Activated T-cell treated with anti-CD3 and anti-CD28 coated beads, Interleukin-2, amount 50 U/mL, for 4 hours (primary cell): Measurements from ENCODE around the gene USP24. TPM values are rescaled to one million over a fixed set of nuclear protein-coding genes. Genes with fewer than 3 reads are reported as not detected.
A peak's percentile ranks its signal among the peaks of the same experiment; 100 is the strongest.
"Not testable (repeated sequence)": the region's sequence is repeated elsewhere in the genome, so short reads cannot be mapped to it uniquely, and the experiment has no call there.

ENCODE experiments used
- ATAC-seq, 2 donors: fragments of 200-7000 bp; cut with Tn5 transposase; one replicate each; pipeline ENCODE4 v1.10.0; 2021
- DNase-seq: peaks from one replicate; pipeline ENCODE4 v3.0.0-alpha.2; 2020
- H3K27me3 Mint-ChIP-seq: one replicate; pipeline ENCODE4 v1.8.0; 2021; ENCODE audit warnings: low read depth, mixed read lengths
- H3K36me3 Mint-ChIP-seq: one replicate; pipeline ENCODE4 v1.8.0; 2022; ENCODE audit warnings: mixed read lengths; ENCODE audit not compliant: insufficient read depth
- H3K4me1 Mint-ChIP-seq: one replicate; pipeline ENCODE4 v1.8.0; 2021; ENCODE audit warnings: low read depth, mixed read lengths
- H3K4me3 Mint-ChIP-seq: one replicate; pipeline ENCODE4 v1.8.0; 2021; ENCODE audit warnings: mild to moderate bottlenecking, moderate library complexity, mixed read lengths
- H3K9me3 Mint-ChIP-seq: one replicate; pipeline ENCODE4 v1.8.0; 2021; ENCODE audit warnings: mixed read lengths
- total RNA-seq, 3 donors: library from RNA; stranded (reverse); gene quantifications; one replicate each; pipeline ENCODE4 v1.2.1, GENCODE V29; 2021

Gene USP24
- total RNA-seq, 3 donors from 2014 or later: 42.1 to 44.0 (median 43.9) TPM

DNA sequence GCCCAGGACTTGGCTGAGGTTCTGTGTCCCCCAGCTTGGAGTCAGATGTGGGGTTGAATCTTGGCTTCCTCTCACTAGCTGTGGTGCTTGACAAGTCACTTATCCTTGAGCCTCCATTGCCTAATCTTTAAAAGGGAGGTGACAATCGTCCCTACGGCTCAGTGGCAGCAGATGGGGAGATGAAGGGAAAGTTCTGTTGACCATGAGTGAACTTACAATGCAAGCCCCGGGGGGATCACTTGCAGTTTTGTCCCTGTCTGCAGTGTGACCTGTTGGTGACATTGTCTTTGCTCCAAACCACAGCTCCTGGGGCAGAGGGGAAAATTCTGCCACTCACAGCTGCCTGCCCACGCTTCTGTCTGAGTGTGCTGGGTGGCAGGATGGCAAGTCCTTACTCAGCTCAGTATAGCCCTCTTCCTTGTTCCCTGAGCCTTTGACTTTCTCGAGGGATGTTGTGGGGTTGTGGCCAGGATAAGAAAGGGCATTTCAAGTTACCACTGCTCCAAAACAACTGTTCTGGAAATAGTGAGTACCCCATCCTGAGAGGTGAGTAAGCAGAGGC lies 174.2 kb downstream of the USP24 start:
- no peak overlapping the region for H3K4me3 Mint-ChIP-seq
- ATAC-seq (no peak), DNase-seq (no peak)
- H3K36me3 Mint-ChIP-seq: no peaks in the 10 kb centered on the region
- no peaks in the 10 kb centered on the region for H3K4me1 Mint-ChIP-seq
- H3K9me3 Mint-ChIP-seq: no peaks in the 10 kb centered on the region
- H3K27me3 Mint-ChIP-seq: peaks cover 42% of the 10 kb centered on the region

DNA sequence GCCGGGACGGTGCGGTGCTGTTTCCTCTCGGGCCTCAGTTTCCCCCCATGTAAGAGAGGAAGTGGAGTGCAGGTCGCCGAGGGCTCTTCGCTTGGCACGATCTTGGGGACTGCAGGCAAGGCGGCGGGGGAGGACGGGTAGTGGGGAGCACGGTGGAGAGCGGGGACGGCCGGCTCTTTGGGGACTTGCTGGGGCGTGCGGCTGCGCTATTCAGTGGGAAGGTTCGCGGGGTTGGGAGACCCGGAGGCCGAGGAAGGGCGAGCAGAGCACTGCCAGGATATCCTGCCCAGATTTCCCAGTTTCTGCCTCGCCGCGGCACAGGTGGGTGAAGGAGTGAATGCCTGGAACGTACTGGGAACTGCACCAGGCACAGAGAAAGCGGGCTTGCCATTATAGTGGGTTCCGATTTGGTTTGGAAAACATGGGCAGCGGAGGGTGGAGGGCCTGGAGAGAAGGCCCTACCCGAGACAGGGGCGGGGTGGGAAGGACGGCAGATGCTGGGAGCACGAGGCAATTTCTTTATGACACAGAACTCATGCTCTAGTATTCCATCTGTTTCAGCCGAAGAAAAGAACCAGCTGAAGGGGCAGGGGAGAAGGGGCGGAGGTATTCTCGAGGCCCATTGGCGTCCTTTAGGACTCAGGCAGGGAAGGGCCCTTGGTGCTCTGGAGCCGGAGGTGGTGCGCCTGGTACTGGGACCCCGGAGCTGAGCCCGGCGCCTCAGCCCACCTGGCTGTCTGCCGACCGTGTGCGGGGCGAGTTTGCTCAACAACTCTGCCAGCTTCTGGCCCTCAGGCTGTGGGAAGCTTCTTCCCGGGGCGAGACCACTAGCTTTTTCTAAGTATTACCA lies 174.9 kb downstream of the USP24 start:
- ATAC-seq (no peak), DNase-seq (no peak)
- Mint-ChIP-seq H3K36me3 (no peaks in the 10 kb centered on the region), H3K4me3 (no peak overlapping the region), H3K27me3 (peaks cover 47% of the 10 kb centered on the region), H3K4me1 (no peaks in the 10 kb centered on the region), H3K9me3 (no peaks in the 10 kb centered on the region)

DNA sequence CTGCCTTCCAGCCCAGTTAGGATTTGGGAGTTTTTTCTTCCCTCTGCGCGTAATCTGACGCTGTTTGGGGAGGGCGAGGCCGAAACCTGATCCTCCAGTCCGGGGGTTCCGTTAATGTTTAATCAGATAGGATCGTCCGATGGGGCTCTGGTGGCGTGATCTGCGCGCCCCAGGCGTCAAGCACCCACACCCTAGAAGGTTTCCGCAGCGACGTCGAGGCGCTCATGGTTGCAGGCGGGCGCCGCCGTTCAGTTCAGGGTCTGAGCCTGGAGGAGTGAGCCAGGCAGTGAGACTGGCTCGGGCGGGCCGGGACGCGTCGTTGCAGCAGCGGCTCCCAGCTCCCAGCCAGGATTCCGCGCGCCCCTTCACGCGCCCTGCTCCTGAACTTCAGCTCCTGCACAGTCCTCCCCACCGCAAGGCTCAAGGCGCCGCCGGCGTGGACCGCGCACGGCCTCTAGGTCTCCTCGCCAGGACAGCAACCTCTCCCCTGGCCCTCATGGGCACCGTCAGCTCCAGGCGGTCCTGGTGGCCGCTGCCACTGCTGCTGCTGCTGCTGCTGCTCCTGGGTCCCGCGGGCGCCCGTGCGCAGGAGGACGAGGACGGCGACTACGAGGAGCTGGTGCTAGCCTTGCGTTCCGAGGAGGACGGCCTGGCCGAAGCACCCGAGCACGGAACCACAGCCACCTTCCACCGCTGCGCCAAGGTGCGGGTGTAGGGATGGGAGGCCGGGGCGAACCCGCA lies 175.7 kb downstream of the USP24 start, which contains the start of gene PCSK9:
Gene PCSK9 (plus strand): TSS at position 207 of the 741 bp plus-strand sequence. CDS start 290 bp downstream, at position 497.
- Mint-ChIP-seq H3K4me3 (no peak within 1 kb of the TSS), H3K36me3 (no peaks in the 10 kb centered on the region), H3K27me3 (peaks cover 49% of the 10 kb centered on the region), H3K4me1 (no peaks in the 10 kb centered on the region), H3K9me3 (no peaks in the 10 kb centered on the region)
- peak in 1 of 2 donors; percentile 38 for ATAC-seq
- no peak for DNase-seq

DNA sequence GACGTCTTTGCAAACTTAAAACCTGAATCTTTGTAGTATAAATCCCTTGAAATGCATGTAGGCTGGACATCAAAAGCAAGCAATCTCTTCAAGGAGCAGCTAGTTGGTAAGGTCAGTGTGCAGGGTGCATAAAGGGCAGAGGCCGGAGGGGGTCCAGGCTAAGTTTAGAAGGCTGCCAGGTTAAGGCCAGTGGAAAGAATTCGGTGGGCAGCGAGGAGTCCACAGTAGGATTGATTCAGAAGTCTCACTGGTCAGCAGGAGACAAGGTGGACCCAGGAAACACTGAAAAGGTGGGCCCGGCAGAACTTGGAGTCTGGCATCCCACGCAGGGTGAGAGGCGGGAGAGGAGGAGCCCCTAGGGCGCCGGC lies 176.2 kb downstream of the USP24 start:
- DNase-seq (no peak), ATAC-seq (no peak)
- H3K4me3 Mint-ChIP-seq: no peak overlapping the region
- H3K27me3 Mint-ChIP-seq: peaks cover 49% of the 10 kb centered on the region
- no peaks in the 10 kb centered on the region for H3K4me1 Mint-ChIP-seq
- no peaks in the 10 kb centered on the region for H3K36me3 Mint-ChIP-seq
- H3K9me3 Mint-ChIP-seq: no peaks in the 10 kb centered on the region

DNA sequence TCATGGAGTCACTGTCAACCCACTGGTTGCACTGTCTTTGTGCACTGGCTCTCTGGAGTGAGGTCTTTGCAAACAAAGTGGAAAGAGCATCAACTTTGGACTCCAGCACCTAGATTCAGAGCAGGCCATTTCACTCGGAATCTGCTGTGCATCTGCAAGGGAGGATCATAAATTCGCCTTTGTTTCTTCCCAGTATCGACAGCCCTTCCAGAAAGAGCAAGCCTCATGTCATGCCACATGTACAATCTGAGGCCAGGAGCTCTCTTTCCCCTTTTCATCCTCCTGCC lies 176.7 kb downstream of the USP24 start:
- Mint-ChIP-seq H3K4me1 (no peaks in the 10 kb centered on the region), H3K36me3 (no peaks in the 10 kb centered on the region), H3K4me3 (no peak overlapping the region), H3K27me3 (peaks cover 49% of the 10 kb centered on the region), H3K9me3 (no peaks in the 10 kb centered on the region)
- DNase-seq: no peak
- no peak for ATAC-seq

DNA sequence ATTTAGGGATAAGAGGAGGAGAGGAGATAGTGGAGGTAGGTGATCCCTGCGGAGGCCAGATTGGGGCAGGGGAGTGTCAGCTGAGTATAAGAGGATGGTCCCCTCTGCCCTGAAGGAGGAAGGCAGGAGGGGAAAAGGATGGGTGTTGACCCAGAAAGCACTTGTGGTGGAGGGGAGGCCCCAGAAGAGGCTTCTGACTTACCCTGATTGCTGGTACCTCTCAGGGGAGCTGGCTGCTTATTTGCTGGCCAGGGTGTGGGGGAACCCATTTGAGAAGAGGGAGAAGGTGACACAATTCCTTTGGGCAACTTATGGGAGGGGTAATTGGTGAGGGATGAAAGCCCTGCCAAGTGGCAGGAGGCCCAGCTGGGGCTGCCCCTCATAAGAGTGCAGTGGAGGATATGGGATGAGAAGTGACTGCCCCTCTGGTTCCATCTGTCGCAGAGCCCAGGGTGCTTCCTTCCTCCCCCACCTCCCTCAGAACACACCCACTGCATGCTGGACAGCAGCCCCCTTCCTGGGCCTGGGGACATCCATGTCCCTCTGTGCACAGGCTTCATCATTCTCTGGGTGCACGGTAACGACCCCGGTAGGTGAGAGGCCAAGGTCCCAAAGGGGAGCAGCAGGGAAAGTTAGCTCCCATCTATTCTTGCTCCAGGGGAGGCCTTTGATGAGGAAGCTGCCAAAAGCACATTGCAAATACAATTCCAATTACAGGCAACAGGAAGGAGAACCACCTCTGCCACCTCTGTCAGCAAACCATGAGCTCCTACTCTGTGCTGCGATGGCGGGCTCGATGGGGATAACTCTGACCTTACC lies 177.2 kb downstream of the USP24 start:
- Mint-ChIP-seq H3K4me1 (no peaks in the 10 kb centered on the region), H3K27me3 (peaks cover 53% of the 10 kb centered on the region), H3K4me3 (no peak overlapping the region), H3K36me3 (no peaks in the 10 kb centered on the region), H3K9me3 (no peaks in the 10 kb centered on the region)
- DNase-seq: no peak
- no peak for ATAC-seq

DNA sequence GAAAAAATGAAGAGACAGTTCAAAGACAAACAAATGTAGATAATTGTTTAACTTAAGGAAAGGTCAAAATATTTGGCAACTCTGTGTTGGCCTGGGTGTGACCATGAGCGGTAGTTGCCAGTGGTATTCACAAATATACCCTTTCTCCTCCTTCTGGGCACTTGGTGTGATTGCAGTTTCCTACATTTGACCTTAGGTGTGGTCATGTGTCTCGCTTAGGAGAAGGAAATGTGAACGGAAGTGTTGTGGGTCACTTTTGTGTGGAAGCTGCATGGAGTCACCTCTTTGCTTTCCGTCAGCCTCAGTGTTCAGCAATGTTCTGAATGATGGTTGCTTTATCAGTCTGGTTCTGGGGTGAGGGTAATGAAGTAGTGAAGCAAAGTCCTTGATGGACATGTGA lies 179.3 kb downstream of the USP24 start:
- DNase-seq (no peak), ATAC-seq (no peak)
- H3K27me3 Mint-ChIP-seq: peaks cover 41% of the 10 kb centered on the region
- H3K9me3 Mint-ChIP-seq: no peaks in the 10 kb centered on the region
- no peaks in the 10 kb centered on the region for H3K4me1 Mint-ChIP-seq
- no peaks in the 10 kb centered on the region for H3K36me3 Mint-ChIP-seq
- no peak overlapping the region for H3K4me3 Mint-ChIP-seq

DNA sequence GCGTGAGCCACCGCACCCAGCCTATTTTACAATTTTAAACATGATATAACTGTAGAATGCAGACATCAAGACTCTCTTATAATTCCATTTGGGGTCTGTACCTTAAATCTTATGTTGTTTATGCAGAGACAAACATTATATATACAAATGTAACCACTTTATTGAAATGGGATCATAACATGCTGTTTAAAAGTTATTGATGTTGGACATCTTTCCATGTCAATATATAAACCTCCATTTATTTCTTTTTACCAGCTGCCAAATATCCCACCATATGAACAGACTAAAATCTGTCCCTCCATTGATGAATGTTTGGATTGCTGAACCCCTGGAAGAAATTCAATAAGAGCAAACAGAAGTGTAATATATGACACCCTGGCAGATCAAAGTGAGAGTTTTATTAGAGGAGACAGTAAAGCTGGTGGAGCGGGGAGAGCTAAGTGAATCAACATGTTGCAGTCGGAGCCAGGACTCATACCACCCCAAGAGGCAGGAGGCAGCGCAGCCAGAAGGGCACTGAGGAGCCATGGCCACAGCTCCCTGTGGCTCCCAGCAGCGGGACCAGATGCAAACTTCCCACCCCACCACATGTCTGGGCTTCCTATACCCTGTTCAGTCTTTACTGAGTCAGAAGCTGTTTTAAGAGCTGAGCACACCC lies 180.6 kb downstream of the USP24 start:
- ATAC-seq (no peak), DNase-seq (no peak)
- Mint-ChIP-seq H3K4me3 (no peak overlapping the region), H3K9me3 (no peaks in the 10 kb centered on the region), H3K36me3 (no peaks in the 10 kb centered on the region), H3K27me3 (peaks cover 31% of the 10 kb centered on the region), H3K4me1 (no peaks in the 10 kb centered on the region)

DNA sequence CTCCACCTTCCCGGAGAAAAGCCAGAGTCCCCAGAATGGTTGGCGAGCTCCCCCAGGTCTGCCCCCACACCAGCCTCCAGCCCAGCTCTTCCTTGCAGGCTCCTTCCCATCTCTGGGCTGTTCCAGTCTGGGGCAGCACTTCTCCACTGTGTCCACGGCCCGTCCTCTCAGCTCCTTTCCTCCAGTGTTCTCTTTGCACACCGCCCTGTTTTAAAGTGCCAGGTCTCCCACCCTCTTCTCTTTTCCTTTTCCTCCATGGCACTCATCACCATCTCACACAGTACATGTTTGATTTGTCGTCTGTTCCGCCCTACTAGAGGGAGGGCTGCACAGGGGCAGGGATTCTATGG lies 181.9 kb downstream of the USP24 start:
- Mint-ChIP-seq H3K36me3 (no peaks in the 10 kb centered on the region), H3K27me3 (peaks cover 19% of the 10 kb centered on the region), H3K4me1 (no peaks in the 10 kb centered on the region), H3K4me3 (no peak overlapping the region), H3K9me3 (no peaks in the 10 kb centered on the region)
- no peak for ATAC-seq
- no peak for DNase-seq

DNA sequence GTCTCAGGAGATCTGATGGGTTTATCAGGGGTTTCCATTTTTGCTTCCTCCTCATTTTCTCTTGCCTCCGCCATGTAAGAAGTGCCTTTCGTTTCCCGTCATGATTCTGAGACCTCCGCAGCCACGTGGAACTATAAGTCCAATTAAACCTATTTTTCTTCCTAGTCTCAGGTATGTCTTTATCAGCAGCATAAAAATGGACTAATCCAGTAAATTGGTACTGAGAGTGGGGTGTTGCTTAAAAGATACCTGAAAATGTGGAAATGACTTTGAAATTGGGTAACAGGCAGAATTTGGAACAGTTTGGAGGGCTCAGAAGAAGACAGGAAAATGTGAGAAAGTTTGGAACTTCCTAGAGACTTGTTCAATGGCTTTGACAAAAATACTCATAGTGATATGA lies 184.1 kb downstream of the USP24 start:
- not testable (repeated sequence) for DNase-seq, H3K9me3 Mint-ChIP-seq, H3K4me3 Mint-ChIP-seq, H3K36me3 Mint-ChIP-seq, H3K4me1 Mint-ChIP-seq, ATAC-seq
- H3K27me3 Mint-ChIP-seq: peaks cover 13% of the 10 kb centered on the region

DNA sequence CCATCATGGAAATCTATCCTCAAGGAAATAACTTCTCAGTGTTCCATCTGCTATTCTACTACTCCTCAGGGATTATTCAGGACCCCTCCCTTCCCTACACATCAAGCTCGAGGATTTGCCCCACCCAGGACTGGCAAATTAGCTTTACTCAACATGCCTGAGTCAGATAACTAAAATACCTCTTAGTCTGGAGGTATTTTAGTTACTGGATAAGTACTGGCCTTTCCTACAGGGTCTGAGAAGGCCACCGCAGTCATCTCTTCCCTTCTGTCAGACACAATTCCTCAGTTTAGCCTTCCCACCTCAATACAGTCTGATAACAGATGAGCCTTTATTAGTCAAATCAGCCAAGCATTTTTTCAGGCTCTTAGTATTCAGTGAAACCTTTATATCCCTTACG lies 188.5 kb downstream of the USP24 start:
- H3K4me3 Mint-ChIP-seq, H3K4me1 Mint-ChIP-seq, H3K27me3 Mint-ChIP-seq, H3K9me3 Mint-ChIP-seq, H3K36me3 Mint-ChIP-seq, DNase-seq, ATAC-seq: not testable (repeated sequence)

DNA sequence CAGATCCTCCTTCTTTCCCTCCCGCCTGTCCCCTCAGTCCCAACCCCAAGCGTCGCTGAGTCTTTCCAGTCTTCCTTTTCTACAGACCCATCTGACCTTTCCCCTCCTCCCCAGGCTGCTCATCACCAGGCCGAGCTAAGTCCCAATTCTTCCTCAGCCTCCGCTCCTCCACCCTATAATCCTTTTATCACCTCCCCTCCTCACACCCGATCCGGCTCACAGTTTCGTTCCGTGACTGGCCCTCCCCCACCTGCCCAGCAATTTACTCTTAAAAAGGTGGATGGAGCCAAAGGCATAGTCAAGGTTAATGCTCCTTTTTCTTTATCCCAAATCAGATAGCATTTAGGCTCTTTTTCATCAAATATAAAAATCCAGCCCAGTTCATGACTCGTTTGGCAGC lies 191.0 kb downstream of the USP24 start:
- peaks cover 11% of the 10 kb centered on the region for H3K27me3 Mint-ChIP-seq
- not testable (repeated sequence) for H3K9me3 Mint-ChIP-seq, DNase-seq, H3K36me3 Mint-ChIP-seq, ATAC-seq, H3K4me3 Mint-ChIP-seq, H3K4me1 Mint-ChIP-seq

DNA sequence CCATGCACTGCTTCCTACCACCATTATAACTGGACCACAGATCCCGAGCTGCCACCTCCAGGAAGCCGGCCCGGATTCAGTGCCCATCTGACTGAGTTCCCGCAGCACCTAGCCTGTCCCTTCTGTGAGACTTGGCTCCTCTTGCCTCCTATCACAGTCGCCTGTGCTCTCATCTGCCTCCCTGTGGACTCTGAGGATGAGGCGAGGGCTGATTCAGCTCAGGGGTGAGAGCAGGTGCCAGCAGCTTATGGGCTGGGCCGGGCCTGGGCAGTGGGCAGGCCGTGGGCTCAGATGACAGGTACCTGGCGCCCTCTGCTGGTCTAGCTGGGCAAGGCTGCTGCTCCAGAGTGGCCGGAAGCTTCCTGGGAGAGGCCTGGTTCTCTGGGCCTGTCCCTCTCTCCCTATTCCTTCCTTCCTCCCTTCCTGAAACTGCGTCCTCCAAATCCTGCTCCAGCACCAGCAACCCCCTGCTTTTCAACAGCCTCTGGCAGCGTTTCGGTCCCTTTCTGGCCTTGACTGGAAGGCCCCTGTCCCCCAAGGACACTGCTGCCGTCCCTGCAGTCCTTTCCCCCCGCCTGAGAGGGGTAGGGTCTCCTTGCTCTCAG lies 193.1 kb downstream of the USP24 start:
- Mint-ChIP-seq H3K4me1 (no peaks in the 10 kb centered on the region), H3K4me3 (no peak overlapping the region), H3K9me3 (no peaks in the 10 kb centered on the region)

More for the DNA sequence above, 193.1 kb downstream of the USP24 start:
- ATAC-seq (peak; percentile 94 to 96), DNase-seq (peak; percentile 52)
- peaks cover 15% of the 10 kb centered on the region for H3K27me3 Mint-ChIP-seq
- no peaks in the 10 kb centered on the region for H3K36me3 Mint-ChIP-seq
